ENCODE results near the gene SAT1. TPM values are rescaled to one million over a fixed set of nuclear protein-coding genes. Genes with fewer than 3 reads are reported as not detected.

The SAT1 gene
- polyA plus RNA-seq, 1 donor (not counting 4 experiments of a cell fraction or from before 2014, with no cell fraction given), result 1,607 TPM

- Histone ChIP-seq H3K79me2 (ENCODE audit: control insufficient read depth, insufficient read depth, low read length) (peaks cover 12% of the 10 kb centered on the region), H3K9me1 (ENCODE audit: control insufficient read depth, extremely low read depth, insufficient read depth, low read length) (no peaks in the 10 kb centered on the region), H2AFZ (ENCODE audit: control insufficient read depth, low read length) (no peak overlapping the region), H3K27me3 (ENCODE audit: control insufficient read depth, extremely low read depth, insufficient read depth, low read length) (no peaks in the 10 kb centered on the region), H3K4me1 (ENCODE audit: control insufficient read depth, extremely low read depth, insufficient read depth, low read length) (peaks cover under 1% of the 10 kb centered on the region), H3K9ac (ENCODE audit: control insufficient read depth, extremely low read depth, insufficient read depth, low read length) (no peak overlapping the region), H3K4me3 (ENCODE audit: control insufficient read depth in 2 of 3, extremely low read depth in 1 of 3, insufficient read depth in 2 of 3, low read depth in 1 of 3, low read length in 3 of 3) (no peak overlapping the region), H3K36me3 (ENCODE audit: control insufficient read depth in 2 of 2, extremely low read depth in 1 of 2, insufficient read depth in 2 of 2, low read length in 2 of 2) (no peaks in the 10 kb centered on the region), H3K4me2 (ENCODE audit: control insufficient read depth, extremely low read depth, insufficient read depth, low read depth, low read length) (no peak overlapping the region), H3K27ac (ENCODE audit: control insufficient read depth, insufficient read depth, low read length) (no peak overlapping the region), H3K9me3 (ENCODE audit: control insufficient read depth, low read depth, low read length) (no peaks in the 10 kb centered on the region), H4K20me1 (ENCODE audit: control insufficient read depth, extremely low read depth, insufficient read depth, low read length) (no peaks in the 10 kb centered on the region)
- dilution Hi-C loops (cut with MboI; ENCODE audit: extremely low pct_ligation_motif_present, low sequenced_read_pairs), result no loop called here
- no peak for FAIRE-seq
- no peak for DNase-seq (ENCODE audit: low read depth, low spot score)
- TF ChIP-seq EZH2 (IDR thresholded peaks at IDR 0.05; ENCODE audit: low read length) (no peak), CTCF (optimal IDR thresholded peaks at IDR 0.05 in 1 of 3, IDR thresholded peaks at IDR 0.05 in 1 of 3, conservative IDR thresholded peaks at IDR 0.05 in 1 of 3; ENCODE audit: extremely low read depth in 1 of 3, insufficient read depth in 2 of 3, low read length in 3 of 3) (no peak)
These were observed 37.2 kb upstream of the SAT1 start for GRCh38 chrX:23745786-23746185.

- Histone ChIP-seq H3K4me2 (ENCODE audit: control insufficient read depth, extremely low read depth, insufficient read depth, low read depth, low read length) (no peak overlapping the region), H4K20me1 (ENCODE audit: control insufficient read depth, extremely low read depth, insufficient read depth, low read length) (no peaks in the 10 kb centered on the region), H2AFZ (ENCODE audit: control insufficient read depth, low read length) (no peak overlapping the region), H3K9me1 (ENCODE audit: control insufficient read depth, extremely low read depth, insufficient read depth, low read length) (no peaks in the 10 kb centered on the region), H3K9me3 (ENCODE audit: control insufficient read depth, low read depth, low read length) (no peaks in the 10 kb centered on the region), H3K4me3 (ENCODE audit: control insufficient read depth in 2 of 3, extremely low read depth in 1 of 3, insufficient read depth in 2 of 3, low read depth in 1 of 3, low read length in 3 of 3) (no peak overlapping the region), H3K9ac (ENCODE audit: control insufficient read depth, extremely low read depth, insufficient read depth, low read length) (no peak overlapping the region), H3K27me3 (ENCODE audit: control insufficient read depth, extremely low read depth, insufficient read depth, low read length) (no peaks in the 10 kb centered on the region), H3K36me3 (ENCODE audit: control insufficient read depth in 2 of 2, extremely low read depth in 1 of 2, insufficient read depth in 2 of 2, low read length in 2 of 2) (no peaks in the 10 kb centered on the region), H3K4me1 (ENCODE audit: control insufficient read depth, extremely low read depth, insufficient read depth, low read length) (no peaks in the 10 kb centered on the region), H3K79me2 (ENCODE audit: control insufficient read depth, insufficient read depth, low read length) (no peaks in the 10 kb centered on the region), H3K27ac (ENCODE audit: control insufficient read depth, insufficient read depth, low read length) (no peak overlapping the region)
- dilution Hi-C loops (cut with MboI; ENCODE audit: extremely low pct_ligation_motif_present, low sequenced_read_pairs), result no loop called here
- DNase-seq (ENCODE audit: low read depth, low spot score), result no peak
- TF ChIP-seq EZH2 (IDR thresholded peaks at IDR 0.05; ENCODE audit: low read length) (no peak), CTCF (optimal IDR thresholded peaks at IDR 0.05 in 1 of 3, IDR thresholded peaks at IDR 0.05 in 1 of 3, conservative IDR thresholded peaks at IDR 0.05 in 1 of 3; ENCODE audit: extremely low read depth in 1 of 3, insufficient read depth in 2 of 3, low read length in 3 of 3) (no peak)
- FAIRE-seq, result no peak
These were observed 33.8 kb upstream of the SAT1 start for GRCh38 chrX:23749129-23749528.

Data from keratinocyte (primary cell).